Suprapubic skin (tissue), 3 donors: ENCODE data around the gene CDH13.

Experiments
- POLR2A ChIP-seq, 2 donors: fragments of 450-650 bp; IDR thresholded peaks; one replicate each; pipeline ENCODE4 v1.6.1; 2017; ENCODE audit warnings: antibody characterized with exemption in 2 of 2, mild to moderate bottlenecking in 2 of 2, moderate library complexity in 2 of 2
- TF ChIP-seq, protein P1 (sequence below), 2 donors: fragments of 200-600 bp in 1 of 2; fragments of 450-650 bp in 1 of 2; sonication (generic) in 1 of 2; IDR thresholded peaks; one replicate each; pipeline ENCODE4 v1.5.1; 2016 to 2019; ENCODE audit warnings: antibody characterized with exemption in 2 of 2, mild to moderate bottlenecking in 1 of 2, moderate library complexity in 1 of 2

DNA sequence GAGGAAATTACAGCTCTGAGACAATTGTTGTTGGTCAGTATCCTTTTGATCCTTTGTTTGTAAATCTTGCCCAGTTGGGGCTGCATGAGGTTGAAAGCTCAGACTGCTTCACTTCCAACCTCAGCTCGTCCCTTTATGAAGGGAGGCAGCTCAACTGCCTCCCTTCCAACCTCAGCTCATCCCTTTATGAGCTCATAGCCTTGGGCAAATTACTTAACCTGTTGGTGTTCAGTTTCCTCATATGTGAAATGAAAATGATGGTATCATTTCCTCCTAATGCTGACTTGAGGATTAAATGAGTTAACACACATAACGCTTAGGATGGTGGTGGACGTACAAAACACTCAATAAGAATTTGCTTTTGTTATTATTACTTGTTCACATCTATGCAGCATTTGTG, 265.1 kb downstream of the CDH13 start:
- TF ChIP-seq, protein P1, sequence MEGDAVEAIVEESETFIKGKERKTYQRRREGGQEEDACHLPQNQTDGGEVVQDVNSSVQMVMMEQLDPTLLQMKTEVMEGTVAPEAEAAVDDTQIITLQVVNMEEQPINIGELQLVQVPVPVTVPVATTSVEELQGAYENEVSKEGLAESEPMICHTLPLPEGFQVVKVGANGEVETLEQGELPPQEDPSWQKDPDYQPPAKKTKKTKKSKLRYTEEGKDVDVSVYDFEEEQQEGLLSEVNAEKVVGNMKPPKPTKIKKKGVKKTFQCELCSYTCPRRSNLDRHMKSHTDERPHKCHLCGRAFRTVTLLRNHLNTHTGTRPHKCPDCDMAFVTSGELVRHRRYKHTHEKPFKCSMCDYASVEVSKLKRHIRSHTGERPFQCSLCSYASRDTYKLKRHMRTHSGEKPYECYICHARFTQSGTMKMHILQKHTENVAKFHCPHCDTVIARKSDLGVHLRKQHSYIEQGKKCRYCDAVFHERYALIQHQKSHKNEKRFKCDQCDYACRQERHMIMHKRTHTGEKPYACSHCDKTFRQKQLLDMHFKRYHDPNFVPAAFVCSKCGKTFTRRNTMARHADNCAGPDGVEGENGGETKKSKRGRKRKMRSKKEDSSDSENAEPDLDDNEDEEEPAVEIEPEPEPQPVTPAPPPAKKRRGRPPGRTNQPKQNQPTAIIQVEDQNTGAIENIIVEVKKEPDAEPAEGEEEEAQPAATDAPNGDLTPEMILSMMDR (IDR thresholded peaks at IDR 0.05), result no peak
- TF ChIP-seq POLR2A (IDR thresholded peaks at IDR 0.05), result no peak
